Right lobe of liver (tissue), 6 donors: ENCODE data around the gene HLA-DPB1. TPM values are rescaled to one million over a fixed set of nuclear protein-coding genes. Genes with fewer than 3 reads are reported as not detected.

Experiments
- ATAC-seq, 4 donors: fragments of 200-7000 bp; cut with Tn5 transposase; one replicate each; pipeline ENCODE4 v1.9.1; 2020; ENCODE audit warnings: mild to moderate bottlenecking in 4 of 4, moderate library complexity in 4 of 4
- DNase-seq, 3 donors: peaks; one replicate each; pipeline ENCODE4 v3.0.0-alpha.2; 2020
- H3K27ac ChIP-seq, 3 donors: fragments of 200-600 bp; one replicate each; pipeline ENCODE4 v1.8.0; 2022
- H3K27me3 ChIP-seq, 2 donors: fragments of 200-600 bp; one replicate each; pipeline ENCODE4 v1.8.0; 2022
- H3K36me3 ChIP-seq, 4 donors: fragments of 200-600 bp; sonication (generic) in 1 of 4; one replicate each; pipeline versions ENCODE4 v1.5.1 to v1.8.0; 2017 to 2022; ENCODE audit warnings: control low read depth in 1 of 4
- H3K4me1 ChIP-seq, 4 donors: fragments of 200-600 bp; sonication (generic) in 1 of 4; one replicate each; pipeline versions ENCODE4 v1.5.1 to v1.8.0; 2017 to 2022; ENCODE audit warnings: control low read depth in 1 of 4
- H3K4me3 ChIP-seq, 3 donors: fragments of 200-600 bp; one replicate each; pipeline ENCODE4 v1.8.0; 2022
- H3K9me3 ChIP-seq, 4 donors: fragments of 200-600 bp; sonication (generic) in 1 of 4; one replicate each; pipeline versions ENCODE4 v1.5.1 to v1.8.0; 2017 to 2022; ENCODE audit warnings: control low read depth in 1 of 4
- POLR2A ChIP-seq: fragments of 450-650 bp; IDR thresholded peaks from one replicate; pipeline ENCODE4 v1.6.1; 2017; ENCODE audit warnings: antibody characterized with exemption, mild to moderate bottlenecking
- WGBS: methylation state at CpG from one replicate; pipeline ENCODE4 v1.1.6; 2018; ENCODE audit warnings: low coverage, low lambda C conversion rate; ENCODE audit not compliant: insufficient coverage; ENCODE audit errors: missing lambda C conversion rate; 5-methylcytosine and 5-hydroxymethylcytosine counted together
- intact Hi-C, 2 donors: fragments of 100-400 bp; cut with DNase I; formaldehyde crosslinking; loops; one replicate each; pipeline versions ENCODE4 v1.11.2 to v1.14.1; 2022
- total RNA-seq, 6 experiments: library from RNA; depleted of rRNA in 2 of 6; stranded (reverse); fragments of >200 nt in 2 of 6; fragmentation: NEBNext Ultra II Directional in 3 of 6; extraction: Animal tissue kit (Norgen Biotek cat#: 25700) in 3 of 6; gene quantifications; one replicate each; pipeline versions ENCODE4 v1.1.0 to v1.2.4, GENCODE V29; 2016 to 2023
- TF ChIP-seq, protein P1 (sequence below), 4 donors: fragments of 200-600 bp in 3 of 4; fragments of 450-650 bp in 1 of 4; IDR thresholded peaks; one replicate each; pipeline versions ENCODE4 v1.5.1 to v1.8.0; 2016 to 2022; ENCODE audit warnings: antibody characterized with exemption in 4 of 4, mild to moderate bottlenecking in 2 of 4
- donor health status: DM: no; HTN: yes; CAD: no.
- donor health status: DM: no; HTN: no; CAD: no.
- donor health status: DM: no; HTN: no; CAD: no.
- donor health status: DM: no; HTN: yes; CAD: no.
- donor health status: DM: no; HTN: yes; CAD: no.

HLA-DPB1 gene
- total RNA-seq, 6 experiments from 2014 or later = 8.6 to 66.7 (median 23.0) TPM

- ATAC-seq (peak in 1 of 4 donors; percentile 18), DNase-seq (no peak)
- 77% methylated on average over 4 of the region's 6 CpGs for WGBS
- H3K4me3 ChIP-seq = no peak overlapping the region
- H3K9me3 ChIP-seq = no peaks in the 10 kb centered on the region
- no peaks in the 10 kb centered on the region for H3K27me3 ChIP-seq
- intact Hi-C loops = no loop called here
- no peak overlapping the region for H3K27ac ChIP-seq
- H3K36me3 ChIP-seq = no peaks in the 10 kb centered on the region
- TF ChIP-seq, protein P1, sequence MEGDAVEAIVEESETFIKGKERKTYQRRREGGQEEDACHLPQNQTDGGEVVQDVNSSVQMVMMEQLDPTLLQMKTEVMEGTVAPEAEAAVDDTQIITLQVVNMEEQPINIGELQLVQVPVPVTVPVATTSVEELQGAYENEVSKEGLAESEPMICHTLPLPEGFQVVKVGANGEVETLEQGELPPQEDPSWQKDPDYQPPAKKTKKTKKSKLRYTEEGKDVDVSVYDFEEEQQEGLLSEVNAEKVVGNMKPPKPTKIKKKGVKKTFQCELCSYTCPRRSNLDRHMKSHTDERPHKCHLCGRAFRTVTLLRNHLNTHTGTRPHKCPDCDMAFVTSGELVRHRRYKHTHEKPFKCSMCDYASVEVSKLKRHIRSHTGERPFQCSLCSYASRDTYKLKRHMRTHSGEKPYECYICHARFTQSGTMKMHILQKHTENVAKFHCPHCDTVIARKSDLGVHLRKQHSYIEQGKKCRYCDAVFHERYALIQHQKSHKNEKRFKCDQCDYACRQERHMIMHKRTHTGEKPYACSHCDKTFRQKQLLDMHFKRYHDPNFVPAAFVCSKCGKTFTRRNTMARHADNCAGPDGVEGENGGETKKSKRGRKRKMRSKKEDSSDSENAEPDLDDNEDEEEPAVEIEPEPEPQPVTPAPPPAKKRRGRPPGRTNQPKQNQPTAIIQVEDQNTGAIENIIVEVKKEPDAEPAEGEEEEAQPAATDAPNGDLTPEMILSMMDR (IDR thresholded peaks at IDR 0.05) = no peak
- no peak for TF ChIP-seq POLR2A
- peaks cover 0 to 11% (median 4%) of the 10 kb centered on the region in 4 donors for H3K4me1 ChIP-seq
These were observed 25.6 kb upstream of the HLA-DPB1 start for GRCh38 chr6:33050014-33050810.

- no peak for ATAC-seq
- TF ChIP-seq POLR2A = no peak
- TF ChIP-seq, protein P1 (IDR thresholded peaks at IDR 0.05) = no peak
- H3K27ac ChIP-seq = peak overlapping the region in 2 of 3 donors; percentile 16 to 40
- H3K36me3 ChIP-seq = no peaks in the 10 kb centered on the region
- H3K9me3 ChIP-seq = no peaks in the 10 kb centered on the region
- peaks cover 0 to 11% (median 4%) of the 10 kb centered on the region in 4 donors for H3K4me1 ChIP-seq
- intact Hi-C loops = no loop called here
- no peaks in the 10 kb centered on the region for H3K27me3 ChIP-seq
- no peak overlapping the region for H3K4me3 ChIP-seq
- DNase-seq = no peak
These were observed 23.2 kb upstream of the HLA-DPB1 start for GRCh38 chr6:33052627-33053026.

DNA sequence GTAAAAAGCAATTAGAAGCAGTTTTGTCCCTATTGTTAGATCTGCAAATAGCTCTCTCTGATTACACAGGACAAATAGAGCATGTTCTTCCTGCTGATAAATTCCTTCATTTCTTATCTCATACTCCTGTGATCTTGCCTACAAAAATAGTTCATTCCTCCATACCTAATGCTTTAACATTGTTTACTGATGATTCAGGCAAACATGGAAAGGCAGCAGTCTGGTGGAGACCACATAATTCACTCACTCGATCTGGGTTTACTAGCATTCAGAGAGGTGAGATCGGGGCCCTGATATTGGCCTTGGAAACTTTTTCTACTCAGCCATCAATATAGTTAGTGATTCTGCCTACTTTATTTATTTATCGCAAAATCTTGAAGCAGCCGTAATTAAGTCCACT lies 22.6 kb upstream of the HLA-DPB1 start:
- peaks cover 0 to 11% (median 4%) of the 10 kb centered on the region in 4 donors for H3K4me1 ChIP-seq
- no peaks in the 10 kb centered on the region for H3K36me3 ChIP-seq
- DNase-seq (no peak), ATAC-seq (peak; percentile 78 to 90 (median 88))
- no peak overlapping the region for H3K4me3 ChIP-seq
- no peak for TF ChIP-seq POLR2A
- TF ChIP-seq, protein P1 (IDR thresholded peaks at IDR 0.05) = no peak
- H3K27me3 ChIP-seq = no peaks in the 10 kb centered on the region
- intact Hi-C loops = no loop called here
- H3K27ac ChIP-seq = peak overlapping the region in 2 of 3 donors; percentile 16 to 40
- 8% methylated on average over 4 of the region's 4 CpGs for WGBS
- no peaks in the 10 kb centered on the region for H3K9me3 ChIP-seq

DNA sequence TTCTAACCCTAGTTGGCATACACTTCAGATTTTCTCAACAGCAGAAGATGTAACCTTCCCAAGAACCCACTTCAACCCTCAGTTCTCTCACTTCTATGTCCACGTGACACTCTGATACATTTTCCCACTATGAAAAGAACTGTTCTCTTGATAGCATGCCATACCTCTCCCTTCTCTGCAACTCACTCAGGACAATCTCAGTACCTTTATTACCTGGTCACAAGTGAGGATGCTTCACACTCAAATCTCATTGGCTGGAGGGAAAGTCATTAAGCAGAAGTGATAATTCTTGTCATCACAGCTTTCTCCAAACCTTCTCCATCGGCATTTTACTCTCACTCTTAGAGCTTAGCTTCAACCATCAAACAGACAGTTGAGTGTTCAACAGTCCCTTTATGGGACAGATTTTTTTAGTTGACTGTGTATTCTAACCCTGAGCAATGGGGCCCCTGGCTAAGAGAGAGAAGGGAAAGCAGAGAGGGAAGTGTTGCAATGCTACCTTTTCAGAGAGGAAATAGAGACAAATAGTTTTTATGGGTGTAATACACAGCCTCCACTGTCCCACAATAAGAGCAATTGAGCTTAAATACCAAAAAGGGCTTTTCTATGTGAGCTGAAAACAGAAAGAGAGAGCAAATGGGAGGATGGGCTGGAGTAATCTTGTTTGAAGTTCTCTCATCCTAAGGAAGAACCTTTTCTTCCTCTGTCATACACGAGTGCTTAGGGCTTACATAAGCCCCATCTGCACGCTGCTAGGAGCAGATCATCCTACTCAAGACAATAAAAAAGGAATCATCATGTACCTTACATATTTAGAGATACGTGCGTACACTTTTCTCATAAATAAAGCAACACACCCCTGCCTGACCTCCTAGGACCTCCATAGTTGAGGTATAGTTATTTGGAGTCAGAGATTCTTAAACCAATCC lies 18.3 kb upstream of the HLA-DPB1 start:
- DNase-seq (no peak), ATAC-seq (peak in 1 of 4 donors; percentile 24)
- Histone ChIP-seq H3K36me3 (no peaks in the 10 kb centered on the region), H3K4me1 (peaks cover 0 to 10% (median 4%) of the 10 kb centered on the region in 4 donors), H3K27ac (no peak overlapping the region), H3K4me3 (no peak overlapping the region), H3K27me3 (no peaks in the 10 kb centered on the region), H3K9me3 (no peaks in the 10 kb centered on the region)
- intact Hi-C loops = no loop called here
- no peak for TF ChIP-seq POLR2A
- TF ChIP-seq, protein P1 (IDR thresholded peaks at IDR 0.05) = no peak
- 55% methylated on average over 6 of the region's 6 CpGs for WGBS
